Measurements from ENCODE around the gene NR2F1. TPM values are rescaled to one million over a fixed set of nuclear protein-coding genes. Genes with fewer than 3 reads are reported as not detected.

Gene NR2F1
- total and polyA plus RNA-seq, 2 experiments from 2014 or later = 0.13 to 1.3 TPM

- Histone ChIP-seq H3K27me3 (peaks cover 97% of the 10 kb centered on the region), H3K9me3 (ENCODE audit: low read depth) (no peaks in the 10 kb centered on the region), H3K4me3 (peak overlapping the region; percentile 48), H3K27ac (no peak overlapping the region), H3K4me1 (ENCODE audit: low read depth) (peaks cover 13% of the 10 kb centered on the region), H3K36me3 (no peaks in the 10 kb centered on the region)
- DNase-seq (ENCODE audit: low read depth in 1 of 2, low spot score in 1 of 2) = no peak
- TF ChIP-seq, protein P1, sequence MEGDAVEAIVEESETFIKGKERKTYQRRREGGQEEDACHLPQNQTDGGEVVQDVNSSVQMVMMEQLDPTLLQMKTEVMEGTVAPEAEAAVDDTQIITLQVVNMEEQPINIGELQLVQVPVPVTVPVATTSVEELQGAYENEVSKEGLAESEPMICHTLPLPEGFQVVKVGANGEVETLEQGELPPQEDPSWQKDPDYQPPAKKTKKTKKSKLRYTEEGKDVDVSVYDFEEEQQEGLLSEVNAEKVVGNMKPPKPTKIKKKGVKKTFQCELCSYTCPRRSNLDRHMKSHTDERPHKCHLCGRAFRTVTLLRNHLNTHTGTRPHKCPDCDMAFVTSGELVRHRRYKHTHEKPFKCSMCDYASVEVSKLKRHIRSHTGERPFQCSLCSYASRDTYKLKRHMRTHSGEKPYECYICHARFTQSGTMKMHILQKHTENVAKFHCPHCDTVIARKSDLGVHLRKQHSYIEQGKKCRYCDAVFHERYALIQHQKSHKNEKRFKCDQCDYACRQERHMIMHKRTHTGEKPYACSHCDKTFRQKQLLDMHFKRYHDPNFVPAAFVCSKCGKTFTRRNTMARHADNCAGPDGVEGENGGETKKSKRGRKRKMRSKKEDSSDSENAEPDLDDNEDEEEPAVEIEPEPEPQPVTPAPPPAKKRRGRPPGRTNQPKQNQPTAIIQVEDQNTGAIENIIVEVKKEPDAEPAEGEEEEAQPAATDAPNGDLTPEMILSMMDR (IDR thresholded peaks at IDR 0.05; ENCODE audit: low read depth, low read length) = no peak
Observed at GRCh38 chr5:93584596-93585040, 1.6 kb downstream of the NR2F1 start.

- H3K36me3 ChIP-seq = no peaks in the 10 kb centered on the region
- TF ChIP-seq, protein P1 (IDR thresholded peaks at IDR 0.05; ENCODE audit: low read depth, low read length) = no peak
- peaks cover 8% of the 10 kb centered on the region for H3K4me1 ChIP-seq (ENCODE audit: low read depth)
- DNase-seq (ENCODE audit: low read depth in 1 of 2, low spot score in 1 of 2) = peak in 1 of 2 donors; percentile 42
- H3K9me3 ChIP-seq (ENCODE audit: low read depth) = no peaks in the 10 kb centered on the region
- H3K27ac ChIP-seq = no peak overlapping the region
- peaks cover 97% of the 10 kb centered on the region for H3K27me3 ChIP-seq
- peak overlapping the region; percentile 48 for H3K4me3 ChIP-seq
Observed at GRCh38 chr5:93585041-93585766, 2.2 kb downstream of the NR2F1 start.

DNA sequence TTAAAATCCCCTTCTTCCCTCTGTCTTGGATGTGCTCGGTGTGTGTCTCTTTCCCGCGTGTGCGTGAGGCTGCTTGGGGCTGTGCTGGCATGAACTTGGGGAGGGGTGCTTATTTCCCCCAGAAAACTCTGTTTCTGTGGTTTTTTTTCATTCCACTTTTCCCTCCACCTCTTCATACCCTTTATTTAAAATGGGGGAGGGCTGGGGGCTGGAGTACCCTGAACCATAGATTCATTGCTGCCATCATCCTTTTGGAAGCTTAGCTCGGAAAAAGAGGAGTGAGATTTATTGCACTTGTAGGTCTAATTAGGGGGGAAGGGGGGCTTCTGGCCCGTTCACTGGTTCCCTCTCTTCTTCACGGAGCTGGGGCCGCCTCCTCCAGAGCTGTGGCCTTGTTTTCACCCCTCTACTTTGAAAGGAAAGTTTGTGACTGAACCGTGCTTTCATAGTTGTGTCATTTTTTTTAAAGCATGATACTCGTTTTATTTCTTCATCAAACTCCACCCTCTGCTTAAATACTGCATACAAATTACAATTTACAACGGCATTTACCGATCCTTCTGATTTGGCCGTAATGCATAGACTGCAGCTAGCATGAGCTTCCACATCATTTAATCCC, 2.9 kb downstream of the NR2F1 start:
- H3K9me3 ChIP-seq (ENCODE audit: low read depth) = no peaks in the 10 kb centered on the region
- H3K27ac ChIP-seq = no peak overlapping the region
- H3K36me3 ChIP-seq = no peaks in the 10 kb centered on the region
- peaks cover 97% of the 10 kb centered on the region for H3K27me3 ChIP-seq
- TF ChIP-seq, protein P1 (IDR thresholded peaks at IDR 0.05; ENCODE audit: low read depth, low read length) = no peak
- H3K4me1 ChIP-seq (ENCODE audit: low read depth) = peaks cover 6% of the 10 kb centered on the region
- DNase-seq (ENCODE audit: low read depth in 1 of 2, low spot score in 1 of 2) = peak in 1 of 2 donors; percentile 48
- peak overlapping the region; percentile 48 for H3K4me3 ChIP-seq

DNA sequence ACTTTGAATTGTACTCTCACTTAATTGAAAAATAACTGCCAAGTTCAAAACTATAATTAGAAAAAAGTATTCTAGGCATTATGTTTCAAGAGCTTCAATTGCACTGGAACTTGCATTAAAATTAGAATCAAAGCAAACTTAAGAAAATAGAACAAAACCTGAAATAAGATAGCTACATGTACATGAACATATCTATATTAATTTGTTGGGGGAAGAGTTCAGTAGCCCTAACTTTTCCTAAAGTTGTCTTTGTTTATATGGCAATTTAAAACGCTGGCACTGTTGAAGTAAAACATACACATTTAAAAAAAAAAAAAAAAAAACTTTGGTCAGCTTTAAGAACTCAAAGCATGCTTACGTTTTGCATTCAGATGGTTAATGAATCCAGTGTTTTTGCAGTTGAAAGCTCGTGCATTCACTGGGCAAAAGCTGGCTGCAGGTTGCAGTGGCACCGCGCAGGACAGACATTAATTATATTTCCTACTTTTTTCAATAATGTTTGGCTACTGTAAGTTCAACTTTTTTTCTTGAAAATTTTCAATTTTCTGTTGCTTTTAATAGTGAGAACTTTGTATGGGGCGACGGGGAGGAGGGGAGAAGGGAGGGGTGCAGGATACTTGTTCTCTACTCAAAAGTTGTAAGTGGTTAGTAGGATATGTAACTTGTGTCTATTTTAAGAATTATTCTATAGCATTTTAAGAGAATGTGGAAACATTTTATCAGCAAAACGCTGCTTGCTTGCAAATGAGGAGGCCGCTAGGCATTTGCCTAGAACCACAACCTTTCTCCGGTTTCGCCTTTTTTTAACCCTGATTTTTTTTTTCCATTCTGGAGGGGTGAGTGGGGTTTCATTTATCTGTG, 3.9 kb downstream of the NR2F1 start:
- Histone ChIP-seq H3K27me3 (peaks cover 100% of the 10 kb centered on the region), H3K36me3 (no peaks in the 10 kb centered on the region), H3K4me1 (ENCODE audit: low read depth) (peaks cover 6% of the 10 kb centered on the region), H3K9me3 (ENCODE audit: low read depth) (no peaks in the 10 kb centered on the region), H3K4me3 (no peak overlapping the region), H3K27ac (no peak overlapping the region)
- DNase-seq (ENCODE audit: low read depth in 1 of 2, low spot score in 1 of 2) = peak in 1 of 2 donors; percentile 43
- TF ChIP-seq, protein P1 (IDR thresholded peaks at IDR 0.05; ENCODE audit: low read depth, low read length) = no peak

GRCh38 chr5:93587597-93588351, 4.8 kb downstream of the NR2F1 start:
- DNase-seq (ENCODE audit: low read depth in 1 of 2, low spot score in 1 of 2) = peak in 1 of 2 donors; percentile 55
- H3K4me3 ChIP-seq = no peak overlapping the region
- TF ChIP-seq, protein P1 (IDR thresholded peaks at IDR 0.05; ENCODE audit: low read depth, low read length) = no peak
- no peaks in the 10 kb centered on the region for H3K9me3 ChIP-seq (ENCODE audit: low read depth)
- H3K27ac ChIP-seq = no peak overlapping the region
- peaks cover 6% of the 10 kb centered on the region for H3K4me1 ChIP-seq (ENCODE audit: low read depth)
- peaks cover 100% of the 10 kb centered on the region for H3K27me3 ChIP-seq
- H3K36me3 ChIP-seq = no peaks in the 10 kb centered on the region

Measured in cardiac muscle cell (in vitro differentiated cells and primary cell).